Natural killer cell (primary cell): Measurements from ENCODE around the gene TSPAN18. TPM values are rescaled to one million over a fixed set of nuclear protein-coding genes. Genes with fewer than 3 reads are reported as not detected.

Experiments used
- ATAC-seq, 3 donors: fragments of 150-1000 bp in 2 of 3; fragments of 200-7000 bp in 1 of 3; cut with Tn5 transposase; 1 replicate in 1 of 3; 2 replicates in 2 of 3; pipeline ENCODE4 v1.10.0; 2021; ENCODE audit warnings: mild to moderate bottlenecking in 2 of 3, moderate library complexity in 2 of 3
- DNase-seq, 2 donors: peaks; one replicate each; pipeline versions ENCODE4 v3.0.0 to v3.0.0-alpha.2; 2013 to 2021; ENCODE audit warnings: mixed read lengths in 1 of 2
- H3K27ac ChIP-seq: one replicate; pipeline ENCODE4 v1.5.1; 2013; ENCODE audit warnings: mild to moderate bottlenecking, low read length
- H3K27me3 ChIP-seq: one replicate; pipeline ENCODE4 v1.6.1; 2013; ENCODE audit warnings: low read length; ENCODE audit not compliant: control insufficient read depth, insufficient read depth
- H3K36me3 ChIP-seq: one replicate; pipeline ENCODE4 v1.6.1; 2013; ENCODE audit warnings: low read length; ENCODE audit not compliant: control insufficient read depth, insufficient read depth
- H3K4me1 ChIP-seq: one replicate; pipeline ENCODE4 v1.6.1; 2013; ENCODE audit warnings: low read length; ENCODE audit not compliant: control insufficient read depth, insufficient read depth
- H3K4me3 ChIP-seq: one replicate; pipeline ENCODE4 v1.5.1; 2013; ENCODE audit warnings: low read length
- H3K9me3 ChIP-seq: one replicate; pipeline ENCODE4 v1.6.1; 2013; ENCODE audit warnings: low read length; ENCODE audit not compliant: control insufficient read depth, insufficient read depth
- H3K27ac Mint-ChIP-seq, 2 donors: one replicate each; pipeline ENCODE4 v1.8.0; 2022; ENCODE audit warnings: mild to moderate bottlenecking in 2 of 2, mixed read lengths in 2 of 2, moderate library complexity in 1 of 2
- H3K27me3 Mint-ChIP-seq, 2 donors: one replicate each; pipeline ENCODE4 v1.8.0; 2022; ENCODE audit warnings: low read depth in 2 of 2, mixed read lengths in 2 of 2
- H3K36me3 Mint-ChIP-seq: one replicate; pipeline ENCODE4 v1.8.0; 2022; ENCODE audit warnings: mixed read lengths
- H3K4me1 Mint-ChIP-seq, 2 donors: one replicate each; pipeline ENCODE4 v1.8.0; 2022; ENCODE audit warnings: mixed read lengths in 2 of 2
- H3K4me3 Mint-ChIP-seq: one replicate; pipeline ENCODE4 v1.8.0; 2022; ENCODE audit warnings: mild to moderate bottlenecking, moderate library complexity, mixed read lengths
- H3K9me3 Mint-ChIP-seq, 2 donors: one replicate each; pipeline ENCODE4 v1.8.0; 2022; ENCODE audit warnings: mixed read lengths in 2 of 2
- WGBS: methylation state at CpG from one replicate; pipeline ENCODE4 v1.1.7; 2013; ENCODE audit warnings: missing lambda C conversion rate; ENCODE audit not compliant: insufficient coverage; 5-methylcytosine and 5-hydroxymethylcytosine counted together
- intact Hi-C: fragments of 100-400 bp; cut with micrococcal nuclease; formaldehyde crosslinking; loops from one replicate; pipeline ENCODE4 v1.14.2; 2022
- total RNA-seq, 4 donors: library from RNA; stranded (reverse); fragments of 120-200 nt in 1 of 4; gene quantifications; one replicate each; pipeline versions ENCODE4 v1.2.3 to v1.2.4, GENCODE V29; 2013 to 2022
- TF ChIP-seq, protein P1 (sequence below): fragments of 200-600 bp; IDR thresholded peaks from one replicate; pipeline ENCODE4 v1.8.0; 2022; ENCODE audit warnings: antibody characterized with exemption

The TSPAN18 gene
- total RNA-seq, 3 donors from 2014 or later (not counting 1 experiment from before 2014, with no cell fraction given), result 1.9 to 2.4 (median 2.3) TPM

GRCh38 chr11:44963948-44964347 lies 237.2 kb downstream of the TSPAN18 start:
- H3K27ac Mint-ChIP-seq, result no peak overlapping the region
- intact Hi-C loops, result no loop called here
- TF ChIP-seq, protein P1, sequence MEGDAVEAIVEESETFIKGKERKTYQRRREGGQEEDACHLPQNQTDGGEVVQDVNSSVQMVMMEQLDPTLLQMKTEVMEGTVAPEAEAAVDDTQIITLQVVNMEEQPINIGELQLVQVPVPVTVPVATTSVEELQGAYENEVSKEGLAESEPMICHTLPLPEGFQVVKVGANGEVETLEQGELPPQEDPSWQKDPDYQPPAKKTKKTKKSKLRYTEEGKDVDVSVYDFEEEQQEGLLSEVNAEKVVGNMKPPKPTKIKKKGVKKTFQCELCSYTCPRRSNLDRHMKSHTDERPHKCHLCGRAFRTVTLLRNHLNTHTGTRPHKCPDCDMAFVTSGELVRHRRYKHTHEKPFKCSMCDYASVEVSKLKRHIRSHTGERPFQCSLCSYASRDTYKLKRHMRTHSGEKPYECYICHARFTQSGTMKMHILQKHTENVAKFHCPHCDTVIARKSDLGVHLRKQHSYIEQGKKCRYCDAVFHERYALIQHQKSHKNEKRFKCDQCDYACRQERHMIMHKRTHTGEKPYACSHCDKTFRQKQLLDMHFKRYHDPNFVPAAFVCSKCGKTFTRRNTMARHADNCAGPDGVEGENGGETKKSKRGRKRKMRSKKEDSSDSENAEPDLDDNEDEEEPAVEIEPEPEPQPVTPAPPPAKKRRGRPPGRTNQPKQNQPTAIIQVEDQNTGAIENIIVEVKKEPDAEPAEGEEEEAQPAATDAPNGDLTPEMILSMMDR, result no peak

DNA sequence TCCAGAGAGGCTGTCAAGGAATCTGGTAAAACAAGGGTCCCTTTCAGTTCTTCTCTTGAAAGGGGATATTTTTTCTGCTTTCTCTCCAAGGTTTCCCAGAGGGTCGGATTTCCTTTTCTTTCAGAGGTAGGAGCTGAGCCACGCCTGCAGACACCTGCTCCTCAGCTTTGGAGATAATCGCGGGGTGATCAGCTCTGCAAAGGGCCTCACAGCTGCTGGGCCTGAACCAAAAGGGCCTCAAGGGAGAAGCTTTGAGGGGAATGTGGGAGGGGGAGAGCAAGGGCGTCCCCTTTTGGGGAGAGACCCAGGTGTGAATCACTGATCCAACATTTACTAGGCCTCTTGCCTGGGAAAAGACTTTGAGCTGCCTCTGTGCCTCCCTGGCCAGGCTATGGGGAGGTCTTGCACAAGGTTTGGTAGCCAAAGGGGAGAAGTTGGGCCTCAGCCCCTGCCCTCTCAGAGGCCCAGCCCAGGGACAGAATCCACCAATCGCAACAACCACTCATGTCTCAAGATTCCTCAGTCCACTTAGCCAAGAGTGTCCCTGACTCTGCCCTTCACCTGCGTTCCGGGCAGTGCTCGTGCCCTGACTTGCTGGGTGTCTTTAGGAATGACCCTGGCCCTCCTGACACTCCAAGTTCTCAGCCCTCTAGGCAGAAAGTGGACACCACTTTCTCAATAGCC lies 237.9 kb downstream of the TSPAN18 start:
- no peaks in the 10 kb centered on the region for H3K36me3 Mint-ChIP-seq
- DNase-seq (no peak), ATAC-seq (no peak)
- TF ChIP-seq, protein P1, result no peak
- Histone ChIP-seq H3K27ac (no peak overlapping the region), H3K4me3 (no peak overlapping the region), H3K27me3 (no peaks in the 10 kb centered on the region), H3K9me3 (no peaks in the 10 kb centered on the region), H3K36me3 (no peaks in the 10 kb centered on the region), H3K4me1 (no peaks in the 10 kb centered on the region)
- no peak overlapping the region for H3K4me3 Mint-ChIP-seq
- H3K9me3 Mint-ChIP-seq, result no peaks in the 10 kb centered on the region
- no peaks in the 10 kb centered on the region for H3K4me1 Mint-ChIP-seq
- no peaks in the 10 kb centered on the region for H3K27me3 Mint-ChIP-seq
- 81% methylated on average over 9 of the region's 9 CpGs for WGBS
- H3K27ac Mint-ChIP-seq, result no peak overlapping the region
- intact Hi-C loops, result no loop called here

More at GRCh38 chr11:44963948-44964347, 237.2 kb downstream of the TSPAN18 start:
- H3K27ac ChIP-seq, result no peak overlapping the region
- ATAC-seq, result no peak
- H3K4me3 ChIP-seq, result no peak overlapping the region
- peaks cover 0 to 3% of the 10 kb centered on the region in 2 donors for H3K27me3 Mint-ChIP-seq
- no peaks in the 10 kb centered on the region for H3K9me3 Mint-ChIP-seq
- H3K4me3 Mint-ChIP-seq, result no peak overlapping the region
- WGBS, result 87% methylated on average over 5 of the region's 5 CpGs
- H3K27me3 ChIP-seq, result no peaks in the 10 kb centered on the region
- no peaks in the 10 kb centered on the region for H3K4me1 ChIP-seq
- H3K4me1 Mint-ChIP-seq, result no peaks in the 10 kb centered on the region
- no peak for DNase-seq
- H3K36me3 ChIP-seq, result no peaks in the 10 kb centered on the region
- H3K9me3 ChIP-seq, result no peaks in the 10 kb centered on the region
- no peaks in the 10 kb centered on the region for H3K36me3 Mint-ChIP-seq

DNA sequence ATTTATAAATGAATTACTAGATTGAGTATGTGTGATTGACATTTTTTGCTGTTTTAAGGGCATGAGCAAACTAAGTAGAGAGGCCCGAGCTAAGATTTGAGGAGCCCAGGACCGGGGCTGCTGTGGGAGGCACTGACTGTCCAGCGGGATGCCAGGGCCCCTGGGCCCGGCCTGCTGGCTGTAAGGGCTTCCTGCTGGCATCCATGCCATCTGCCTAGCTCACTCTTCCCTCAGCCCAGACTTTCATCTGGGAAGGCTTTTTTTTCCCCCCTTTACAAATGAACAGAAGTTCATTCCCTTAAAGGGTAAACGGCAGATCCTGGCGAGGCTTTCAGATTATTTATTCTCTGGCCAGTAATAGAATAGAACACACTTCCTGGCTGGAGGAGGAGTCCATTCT lies 239.9 kb downstream of the TSPAN18 start:
- Histone ChIP-seq H3K4me1 (no peaks in the 10 kb centered on the region), H3K27ac (no peak overlapping the region), H3K9me3 (no peaks in the 10 kb centered on the region), H3K4me3 (no peak overlapping the region), H3K36me3 (no peaks in the 10 kb centered on the region), H3K27me3 (no peaks in the 10 kb centered on the region)
- Mint-ChIP-seq H3K9me3 (no peaks in the 10 kb centered on the region), H3K27me3 (no peaks in the 10 kb centered on the region), H3K4me3 (no peak overlapping the region), H3K27ac (no peak overlapping the region), H3K36me3 (no peaks in the 10 kb centered on the region), H3K4me1 (no peaks in the 10 kb centered on the region)
- no peak for ATAC-seq
- TF ChIP-seq, protein P1, result no peak
- intact Hi-C loops, result no loop called here
- 92% methylated on average over 6 of the region's 6 CpGs for WGBS
- no peak for DNase-seq
